Right ventricle myocardium superior (tissue), 1 donor: ENCODE results near the gene PPM1H. TPM values are rescaled to one million over a fixed set of nuclear protein-coding genes. Genes with fewer than 3 reads are reported as not detected.
A peak's percentile ranks its signal among the peaks of the same experiment; 100 is the strongest.
"Not testable (repeated sequence)": the region's sequence is repeated elsewhere in the genome, so short reads cannot be mapped to it uniquely, and the experiment has no call there.

Experiments used
- ATAC-seq: fragments of 200-7000 bp; cut with Tn5 transposase; one replicate; pipeline ENCODE4 v1.9.1; 2020; ENCODE audit warnings: mild to moderate bottlenecking; ENCODE audit not compliant: poor library complexity
- DNase-seq: peaks from one replicate; pipeline ENCODE4 v3.0.0-alpha.2; 2020
- intact Hi-C: fragments of 100-400 bp; cut with DNase I; formaldehyde crosslinking; loops from one replicate; pipeline ENCODE4 v1.11.2; 2022
- total RNA-seq: library from RNA; stranded (reverse); fragmentation: NEBNext Ultra II Directional; extraction: Animal tissue kit (Norgen Biotek cat#: 25700); gene quantifications from one replicate; pipeline ENCODE4 v1.2.1, GENCODE V29; 2021
- donor health status: DM: no; HTN: yes; CAD: no; lungs with severe emphysema.

Gene PPM1H
- total RNA-seq, 1 donor from 2014 or later: 6.5 TPM

- ATAC-seq: no peak
Measured at GRCh38 chr12:62767946-62768345, 167.0 kb downstream of the PPM1H start.

GRCh38 chr12:62767496-62767895 lies 167.5 kb downstream of the PPM1H start:
- no peak for ATAC-seq
- no peak for DNase-seq
- intact Hi-C loops: no loop called here

More at GRCh38 chr12:62767946-62768345, 167.0 kb downstream of the PPM1H start:
- intact Hi-C loops: no loop called here
- no peak for DNase-seq

GRCh38 chr12:62766496-62766895 lies 168.5 kb downstream of the PPM1H start:
- DNase-seq (no peak), ATAC-seq (no peak)
- intact Hi-C loops: no loop called here

- ATAC-seq (peak; percentile 30), DNase-seq (peak; percentile 46)
- intact Hi-C loops: no loop called here
Measured at GRCh38 chr12:62763861-62764645, 170.9 kb downstream of the PPM1H start.

- intact Hi-C loops: no loop called here
- no peak for ATAC-seq
- no peak for DNase-seq
Measured at GRCh38 chr12:62763312-62763711, 171.6 kb downstream of the PPM1H start.

- DNase-seq (no peak), ATAC-seq (no peak)
- intact Hi-C loops: no loop called here
Measured at GRCh38 chr12:62762645-62763044, 172.3 kb downstream of the PPM1H start.

GRCh38 chr12:62761658-62762057 lies 173.3 kb downstream of the PPM1H start:
- ATAC-seq (peak; percentile 82), DNase-seq (no peak)
- intact Hi-C loops: no loop called here

GRCh38 chr12:62760779-62761178 lies 174.2 kb downstream of the PPM1H start:
- intact Hi-C loops: no loop called here
- DNase-seq: no peak
- ATAC-seq: peak; percentile 44

- intact Hi-C loops, ATAC-seq, DNase-seq: not testable (repeated sequence)
Measured at GRCh38 chr12:62760341-62760740, 174.6 kb downstream of the PPM1H start.

GRCh38 chr12:62758216-62758615 lies 176.7 kb downstream of the PPM1H start:
- DNase-seq (no peak), ATAC-seq (no peak)
- intact Hi-C loops: no loop called here

- intact Hi-C loops: no loop called here
- DNase-seq: no peak
- ATAC-seq: no peak
Measured at GRCh38 chr12:62757048-62757447, 177.9 kb downstream of the PPM1H start.

- intact Hi-C loops: no loop called here
- DNase-seq (no peak), ATAC-seq (no peak)
Measured at GRCh38 chr12:62754706-62755105, 180.2 kb downstream of the PPM1H start.

- no peak for ATAC-seq
- DNase-seq: no peak
- intact Hi-C loops: no loop called here
Measured at GRCh38 chr12:62751810-62752155, 183.2 kb downstream of the PPM1H start.

GRCh38 chr12:62750941-62751809 lies 183.8 kb downstream of the PPM1H start:
- no peak for ATAC-seq
- intact Hi-C loops: no loop called here

GRCh38 chr12:62749586-62749985 lies 185.4 kb downstream of the PPM1H start:
- no peak for DNase-seq
- intact Hi-C loops: no loop called here
- ATAC-seq: no peak

More at GRCh38 chr12:62750941-62751809, 183.8 kb downstream of the PPM1H start:
- no peak for DNase-seq

GRCh38 chr12:62748941-62749468 lies 185.9 kb downstream of the PPM1H start:
- DNase-seq (no peak), ATAC-seq (no peak)
- intact Hi-C loops: no loop called here

GRCh38 chr12:62744551-62744950 lies 190.4 kb downstream of the PPM1H start:
- intact Hi-C loops: no loop called here
- DNase-seq (peak; percentile 59), ATAC-seq (peak; percentile 55)

GRCh38 chr12:62739266-62740015 lies 195.5 kb downstream of the PPM1H start:
- DNase-seq: no peak
- no peak for ATAC-seq
- intact Hi-C loops: no loop called here

GRCh38 chr12:62738616-62739015 lies 196.3 kb downstream of the PPM1H start:
- intact Hi-C loops: no loop called here
- DNase-seq: no peak
- no peak for ATAC-seq
